GM12878 (cell line): ENCODE results near the gene PSG3.
"Not testable (repeated sequence)": the region's sequence is repeated elsewhere in the genome, so short reads cannot be mapped to it uniquely, and the experiment has no call there.

Experiments
- BRCA1 ChIP-seq: IDR thresholded peaks from 2 replicates; pipeline ENCODE4 v1.6.1; 2011; ENCODE audit warnings: low read depth, low read length, improper control_type of control experiment
- ESRRA ChIP-seq: IDR thresholded peaks from 2 replicates; pipeline ENCODE4 v1.6.1; 2012; ENCODE audit warnings: mild to moderate bottlenecking, low read length, improper control_type of control experiment
- EZH2 ChIP-seq: IDR thresholded peaks from 2 replicates; pipeline ENCODE4 v1.6.1; 2012; ENCODE audit warnings: low read depth, mild to moderate bottlenecking, control low read depth, inconsistent platforms, low read length, borderline replicate concordance; ENCODE audit not compliant: control insufficient read depth
- NFYA ChIP-seq: IDR thresholded peaks from 2 replicates; pipeline ENCODE4 v1.6.1; 2011; ENCODE audit warnings: low read depth, mild to moderate bottlenecking, low read length, improper control_type of control experiment, borderline replicate concordance
- POLR2A ChIP-seq: IDR thresholded peaks from 2 replicates; pipeline ENCODE4 v1.6.1; 2011; ENCODE audit warnings: low read depth, mild to moderate bottlenecking, low read length
- POLR2AphosphoS5 ChIP-seq: IDR thresholded peaks from 2 replicates; pipeline ENCODE4 v1.6.1; 2011; ENCODE audit warnings: mild to moderate bottlenecking, low read length, inconsistent platforms
- RFX5 ChIP-seq: IDR thresholded peaks from 2 replicates; pipeline ENCODE4 v1.6.1; 2011; ENCODE audit warnings: low read depth, low read length, improper control_type of control experiment
- SMC3 ChIP-seq: IDR thresholded peaks from 2 replicates; pipeline ENCODE4 v1.6.1; 2011; ENCODE audit warnings: low read length, improper control_type of control experiment, borderline replicate concordance
- SP1 ChIP-seq: IDR thresholded peaks from one replicate; pipeline ENCODE4 v1.6.1; 2011; ENCODE audit warnings: low read depth, low read length
- ZNF207 ChIP-seq: fragments of 450-650 bp; IDR thresholded peaks from 2 replicates; pipeline ENCODE4 v1.6.1; 2014; ENCODE audit warnings: antibody characterized with exemption, mild to moderate bottlenecking, borderline replicate concordance
- TF ChIP-seq, protein P1 (sequence below), 3 experiments: IDR thresholded peaks in 2 of 3; conservative IDR thresholded peaks in 1 of 3; 2 replicates each; pipeline ENCODE4 v1.5.1; 2011; ENCODE audit warnings: low read depth in 3 of 3, low read length in 3 of 3, mild to moderate bottlenecking in 3 of 3, control low read depth in 2 of 3, moderate library complexity in 2 of 3, inconsistent platforms in 1 of 3, mixed read lengths in 1 of 3; ENCODE audit not compliant: control insufficient read depth in 2 of 3, insufficient read depth in 1 of 3; ENCODE audit errors: extremely low read depth in 1 of 3
- TF ChIP-seq, protein P2 (sequence below): IDR thresholded peaks from 2 replicates; pipeline ENCODE4 v1.6.1; 2012; ENCODE audit warnings: low read depth, low read length, improper control_type of control experiment

DNA sequence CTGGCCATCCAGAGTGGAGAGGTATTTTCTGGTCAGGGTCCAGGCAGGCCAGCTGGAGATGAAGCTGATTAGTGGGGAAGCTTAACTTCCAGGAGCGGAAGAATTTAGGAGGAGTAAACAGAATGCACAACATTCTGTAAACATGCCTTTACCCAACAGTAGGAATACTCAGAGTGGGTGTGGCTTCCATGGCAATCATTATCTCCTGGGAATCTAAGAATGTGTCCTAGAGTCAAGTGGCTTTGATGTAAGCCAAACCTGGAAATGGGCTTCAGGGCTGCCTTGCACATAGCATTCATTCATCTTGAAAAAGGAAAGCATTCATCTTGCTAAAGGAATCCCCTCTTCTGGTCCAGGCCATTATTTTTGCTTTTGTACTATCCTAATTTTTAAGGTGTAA lies 29.3 kb downstream of the PSG3 start:
- TF ChIP-seq RFX5, EZH2, ZNF207, BRCA1, POLR2A, SMC3, NFYA, POLR2AphosphoS5, SP1, ESRRA: not testable (repeated sequence)
- TF ChIP-seq, protein P1, sequence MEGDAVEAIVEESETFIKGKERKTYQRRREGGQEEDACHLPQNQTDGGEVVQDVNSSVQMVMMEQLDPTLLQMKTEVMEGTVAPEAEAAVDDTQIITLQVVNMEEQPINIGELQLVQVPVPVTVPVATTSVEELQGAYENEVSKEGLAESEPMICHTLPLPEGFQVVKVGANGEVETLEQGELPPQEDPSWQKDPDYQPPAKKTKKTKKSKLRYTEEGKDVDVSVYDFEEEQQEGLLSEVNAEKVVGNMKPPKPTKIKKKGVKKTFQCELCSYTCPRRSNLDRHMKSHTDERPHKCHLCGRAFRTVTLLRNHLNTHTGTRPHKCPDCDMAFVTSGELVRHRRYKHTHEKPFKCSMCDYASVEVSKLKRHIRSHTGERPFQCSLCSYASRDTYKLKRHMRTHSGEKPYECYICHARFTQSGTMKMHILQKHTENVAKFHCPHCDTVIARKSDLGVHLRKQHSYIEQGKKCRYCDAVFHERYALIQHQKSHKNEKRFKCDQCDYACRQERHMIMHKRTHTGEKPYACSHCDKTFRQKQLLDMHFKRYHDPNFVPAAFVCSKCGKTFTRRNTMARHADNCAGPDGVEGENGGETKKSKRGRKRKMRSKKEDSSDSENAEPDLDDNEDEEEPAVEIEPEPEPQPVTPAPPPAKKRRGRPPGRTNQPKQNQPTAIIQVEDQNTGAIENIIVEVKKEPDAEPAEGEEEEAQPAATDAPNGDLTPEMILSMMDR (IDR thresholded peaks at IDR 0.05 in 2 of 3, conservative IDR thresholded peaks at IDR 0.05 in 1 of 3; ENCODE audit: control insufficient read depth in 2 of 3, extremely low read depth in 1 of 3, insufficient read depth in 1 of 3, low read depth in 3 of 3, low read length in 3 of 3): not testable (repeated sequence)
- TF ChIP-seq, protein P2, sequence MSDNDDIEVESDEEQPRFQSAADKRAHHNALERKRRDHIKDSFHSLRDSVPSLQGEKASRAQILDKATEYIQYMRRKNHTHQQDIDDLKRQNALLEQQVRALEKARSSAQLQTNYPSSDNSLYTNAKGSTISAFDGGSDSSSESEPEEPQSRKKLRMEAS: not testable (repeated sequence)
